Esophagus muscularis mucosa (tissue), 4 donors: ENCODE results near the gene C12orf54. TPM values are rescaled to one million over a fixed set of nuclear protein-coding genes. Genes with fewer than 3 reads are reported as not detected.
A peak's percentile ranks its signal among the peaks of the same experiment; 100 is the strongest.

Source experiments
- DNase-seq: peaks from one replicate; pipeline ENCODE4 v3.0.0-alpha.2; 2017; ENCODE audit errors: extremely low spot score
- H3K27ac ChIP-seq, 4 donors: fragments of 200-600 bp; sonication (generic); replicated peaks in 1 of 4; 1 replicate in 3 of 4; 2 replicates in 1 of 4; pipeline ENCODE4 v1.5.1; 2016 to 2019; ENCODE audit warnings: mild to moderate bottlenecking in 1 of 4
- H3K27me3 ChIP-seq, 4 donors: fragments of 200-600 bp; sonication (generic); one replicate each; pipeline versions ENCODE4 v1.5.1 to v1.6.0; 2016 to 2019
- H3K36me3 ChIP-seq, 4 donors: fragments of 200-600 bp; sonication (generic); one replicate each; pipeline ENCODE4 v1.5.1; 2016 to 2019
- H3K4me1 ChIP-seq, 4 donors: fragments of 200-600 bp; sonication (generic); one replicate each; pipeline ENCODE4 v1.5.1; 2016 to 2019
- H3K4me3 ChIP-seq, 4 donors: fragments of 200-600 bp; sonication (generic); 1 replicate in 2 of 4; 2 replicates in 2 of 4; pipeline ENCODE4 v1.5.1; 2016 to 2019; ENCODE audit warnings: mild to moderate bottlenecking in 4 of 4, moderate library complexity in 1 of 4
- H3K9me3 ChIP-seq, 4 donors: fragments of 200-600 bp; sonication (generic); 1 replicate in 3 of 4; 2 replicates in 1 of 4; pipeline ENCODE4 v1.5.1; 2016 to 2019
- EP300 ChIP-seq: sonication (generic); formaldehyde crosslinking; IDR thresholded peaks from one replicate; pipeline ENCODE4 v1.6.1; 2017; ENCODE audit warnings: antibody characterized with exemption
- POLR2A ChIP-seq: fragments of 450-650 bp; IDR thresholded peaks from one replicate; pipeline ENCODE4 v1.6.1; 2017; ENCODE audit warnings: antibody characterized with exemption, moderate library complexity, mild to moderate bottlenecking, low read depth
- POLR2AphosphoS5 ChIP-seq, 2 donors: sonication (generic); formaldehyde crosslinking; IDR thresholded peaks; one replicate each; pipeline ENCODE4 v1.6.1; 2017; ENCODE audit warnings: antibody characterized with exemption in 2 of 2
- WGBS: methylation state at CpG from one replicate; pipeline ENCODE4 v1.1.5; 2018; 5-methylcytosine and 5-hydroxymethylcytosine counted together
- intact Hi-C: fragments of 100-400 bp; cut with DNase I; formaldehyde crosslinking; loops from one replicate; pipeline ENCODE4 v1.15.1; 2023
- total RNA-seq, 4 donors: library from RNA; depleted of rRNA; stranded (reverse); fragments of >200 nt; gene quantifications; one replicate each; pipeline versions ENCODE4 v1.1.0 to v1.2.1, GENCODE V29; 2016
- TF ChIP-seq, protein P1 (sequence below), 3 experiments: fragments of 200-600 bp in 2 of 3; fragments of 450-650 bp in 1 of 3; sonication (generic) in 2 of 3; IDR thresholded peaks; one replicate each; pipeline ENCODE4 v1.5.1; 2017 to 2019; ENCODE audit warnings: antibody characterized with exemption in 3 of 3, mild to moderate bottlenecking in 2 of 3, moderate library complexity in 1 of 3

C12orf54 gene
- total RNA-seq, 4 donors from 2014 or later, result not detected

DNA sequence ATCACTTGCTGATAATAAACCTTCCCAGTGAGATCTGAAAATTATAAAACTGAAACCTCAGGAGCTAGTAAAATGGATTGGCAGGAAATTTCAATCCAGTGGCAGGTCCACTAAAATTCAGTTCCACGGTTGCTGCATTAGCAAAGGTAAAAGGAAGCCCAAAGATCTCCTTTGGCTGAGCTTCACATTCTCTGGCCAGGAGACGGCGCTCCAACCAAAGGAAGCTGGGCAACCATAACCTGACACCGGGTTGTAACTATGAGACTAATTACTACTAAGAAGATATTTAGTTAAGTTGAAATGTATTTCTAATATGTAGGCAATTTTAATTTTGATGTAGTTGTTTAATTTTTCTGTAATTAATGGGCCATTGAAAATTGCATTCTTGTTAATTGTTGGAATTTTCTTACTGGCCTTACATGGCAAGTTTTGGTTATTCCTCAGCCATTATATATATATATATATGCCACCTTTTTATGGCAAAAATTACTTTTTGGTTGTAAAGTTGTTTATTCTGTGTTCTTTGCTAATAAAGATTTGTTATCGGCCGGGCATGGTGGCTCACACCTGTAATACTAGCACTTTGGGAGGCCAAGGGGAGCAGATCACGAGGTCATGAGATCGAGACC is 60.1 kb downstream of the C12orf54 start:
- intact Hi-C loops, result loop anchor here (5.0 kb wide), 1 partner anchor 75 kb away; no protein-coding TSS in a partner anchor
- 45% methylated on average over 8 of the region's 8 CpGs for WGBS
- peaks cover 0 to 7% (median 0%) of the 10 kb centered on the region in 4 donors for H3K27me3 ChIP-seq
- H3K27ac ChIP-seq, result no peak overlapping the region
- no peaks in the 10 kb centered on the region for H3K36me3 ChIP-seq
- TF ChIP-seq POLR2AphosphoS5 (IDR thresholded peaks at IDR 0.05), result no peak
- TF ChIP-seq, protein P1, sequence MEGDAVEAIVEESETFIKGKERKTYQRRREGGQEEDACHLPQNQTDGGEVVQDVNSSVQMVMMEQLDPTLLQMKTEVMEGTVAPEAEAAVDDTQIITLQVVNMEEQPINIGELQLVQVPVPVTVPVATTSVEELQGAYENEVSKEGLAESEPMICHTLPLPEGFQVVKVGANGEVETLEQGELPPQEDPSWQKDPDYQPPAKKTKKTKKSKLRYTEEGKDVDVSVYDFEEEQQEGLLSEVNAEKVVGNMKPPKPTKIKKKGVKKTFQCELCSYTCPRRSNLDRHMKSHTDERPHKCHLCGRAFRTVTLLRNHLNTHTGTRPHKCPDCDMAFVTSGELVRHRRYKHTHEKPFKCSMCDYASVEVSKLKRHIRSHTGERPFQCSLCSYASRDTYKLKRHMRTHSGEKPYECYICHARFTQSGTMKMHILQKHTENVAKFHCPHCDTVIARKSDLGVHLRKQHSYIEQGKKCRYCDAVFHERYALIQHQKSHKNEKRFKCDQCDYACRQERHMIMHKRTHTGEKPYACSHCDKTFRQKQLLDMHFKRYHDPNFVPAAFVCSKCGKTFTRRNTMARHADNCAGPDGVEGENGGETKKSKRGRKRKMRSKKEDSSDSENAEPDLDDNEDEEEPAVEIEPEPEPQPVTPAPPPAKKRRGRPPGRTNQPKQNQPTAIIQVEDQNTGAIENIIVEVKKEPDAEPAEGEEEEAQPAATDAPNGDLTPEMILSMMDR (IDR thresholded peaks at IDR 0.05), result peak; percentile 39 to 54 (median 43)
- no peak for TF ChIP-seq EP300
- TF ChIP-seq POLR2A, result no peak
- H3K4me3 ChIP-seq, result no peak overlapping the region
- DNase-seq, result no peak
- no peaks in the 10 kb centered on the region for H3K4me1 ChIP-seq
- H3K9me3 ChIP-seq, result no peaks in the 10 kb centered on the region

DNA sequence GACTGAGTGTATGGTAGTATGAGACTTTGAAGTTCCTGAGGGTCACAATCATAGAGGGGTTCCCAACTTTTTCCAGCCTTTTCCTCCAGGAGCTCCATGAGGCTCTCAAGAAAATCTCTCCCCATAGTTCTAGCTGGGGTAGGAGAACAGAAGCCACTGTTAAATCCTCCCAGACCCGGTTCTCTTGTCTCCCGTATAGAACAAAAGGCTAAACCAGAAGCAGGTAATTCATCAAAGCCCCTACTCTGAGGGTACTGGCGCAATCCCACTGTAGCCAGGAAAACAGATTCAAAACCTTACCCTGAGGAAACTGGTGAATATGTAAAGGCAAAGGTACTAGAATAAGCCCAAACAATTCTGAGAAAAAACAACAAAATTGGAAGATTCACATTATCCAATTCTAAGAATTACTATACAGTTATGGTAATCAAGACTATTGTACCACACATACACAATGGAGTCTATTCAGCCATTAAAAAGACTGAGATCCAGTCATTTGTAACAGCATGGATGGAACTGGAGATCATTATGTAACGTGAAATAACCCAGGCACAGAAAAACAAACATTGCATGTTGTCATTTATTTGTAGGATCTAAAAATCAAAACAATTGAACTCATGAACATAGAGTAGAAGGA is 63.7 kb downstream of the C12orf54 start:
- no peak for DNase-seq
- intact Hi-C loops, result no loop called here
- Histone ChIP-seq H3K9me3 (peaks cover 0 to 7% (median 0%) of the 10 kb centered on the region in 4 donors), H3K4me1 (no peaks in the 10 kb centered on the region), H3K36me3 (no peaks in the 10 kb centered on the region), H3K27ac (no peak overlapping the region), H3K27me3 (no peaks in the 10 kb centered on the region), H3K4me3 (no peak overlapping the region)
- TF ChIP-seq, protein P1 (IDR thresholded peaks at IDR 0.05), result no peak
- no peak for TF ChIP-seq POLR2AphosphoS5 (IDR thresholded peaks at IDR 0.05)
- no peak for TF ChIP-seq POLR2A
- no peak for TF ChIP-seq EP300
- 52% methylated on average over 4 of the region's 4 CpGs for WGBS

Other genes starting within 250 kb of the C12orf54 start
- gene ZNF641, start 131.6 kb upstream of the C12orf54 start, total RNA-seq, result 10 to 100 TPM; 23.0 to 33.2 (median 29.6) TPM
- not detected for gene ANP32D, start 9.9 kb upstream of the C12orf54 start, total RNA-seq
- gene OR8S1, start 43.1 kb downstream of the C12orf54 start, total RNA-seq, result under 1 TPM in 1 of 4 donors, not detected in 3; 0.32 TPM
- gene LALBA, start 87.5 kb downstream of the C12orf54 start, total RNA-seq, result not detected
- 10 to 100 TPM; 41.3 to 58.8 (median 43.4) TPM for gene KANSL2, start 199.7 kb downstream of the C12orf54 start, total RNA-seq
- 10 to 100 TPM; 18.8 to 22.0 (median 19.8) TPM for gene CCNT1, start 234.2 kb downstream of the C12orf54 start, total RNA-seq